Right lobe of liver (tissue), 6 donors: ENCODE measurements around the gene MAP4K4. TPM values are rescaled to one million over a fixed set of nuclear protein-coding genes. Genes with fewer than 3 reads are reported as not detected.

Experiments used
- ATAC-seq, 4 donors: fragments of 200-7000 bp; cut with Tn5 transposase; one replicate each; pipeline ENCODE4 v1.9.1; 2020; ENCODE audit warnings: mild to moderate bottlenecking in 4 of 4, moderate library complexity in 4 of 4
- DNase-seq, 3 donors: peaks; one replicate each; pipeline ENCODE4 v3.0.0-alpha.2; 2020
- H3K27ac ChIP-seq, 3 donors: fragments of 200-600 bp; one replicate each; pipeline ENCODE4 v1.8.0; 2022
- H3K27me3 ChIP-seq, 2 donors: fragments of 200-600 bp; one replicate each; pipeline ENCODE4 v1.8.0; 2022
- H3K36me3 ChIP-seq, 4 donors: fragments of 200-600 bp; sonication (generic) in 1 of 4; one replicate each; pipeline versions ENCODE4 v1.5.1 to v1.8.0; 2017 to 2022; ENCODE audit warnings: control low read depth in 1 of 4
- H3K4me1 ChIP-seq, 4 donors: fragments of 200-600 bp; sonication (generic) in 1 of 4; one replicate each; pipeline versions ENCODE4 v1.5.1 to v1.8.0; 2017 to 2022; ENCODE audit warnings: control low read depth in 1 of 4
- H3K4me3 ChIP-seq, 3 donors: fragments of 200-600 bp; one replicate each; pipeline ENCODE4 v1.8.0; 2022
- H3K9me3 ChIP-seq, 4 donors: fragments of 200-600 bp; sonication (generic) in 1 of 4; one replicate each; pipeline versions ENCODE4 v1.5.1 to v1.8.0; 2017 to 2022; ENCODE audit warnings: control low read depth in 1 of 4
- CTCF ChIP-seq, 4 donors: fragments of 200-600 bp in 3 of 4; fragments of 450-650 bp in 1 of 4; IDR thresholded peaks; one replicate each; pipeline versions ENCODE4 v1.5.1 to v1.8.0; 2016 to 2022; ENCODE audit warnings: antibody characterized with exemption in 4 of 4, mild to moderate bottlenecking in 2 of 4
- POLR2A ChIP-seq: fragments of 450-650 bp; IDR thresholded peaks from one replicate; pipeline ENCODE4 v1.6.1; 2017; ENCODE audit warnings: antibody characterized with exemption, mild to moderate bottlenecking
- WGBS: methylation state at CpG from one replicate; pipeline ENCODE4 v1.1.6; 2018; ENCODE audit warnings: low coverage, low lambda C conversion rate; ENCODE audit not compliant: insufficient coverage; ENCODE audit errors: missing lambda C conversion rate; 5-methylcytosine and 5-hydroxymethylcytosine counted together
- intact Hi-C, 2 donors: fragments of 100-400 bp; cut with DNase I; formaldehyde crosslinking; loops; one replicate each; pipeline versions ENCODE4 v1.11.2 to v1.14.1; 2022
- total RNA-seq, 6 experiments: library from RNA; depleted of rRNA in 2 of 6; stranded (reverse); fragments of >200 nt in 2 of 6; fragmentation: NEBNext Ultra II Directional in 3 of 6; extraction: Animal tissue kit (Norgen Biotek cat#: 25700) in 3 of 6; gene quantifications; one replicate each; pipeline versions ENCODE4 v1.1.0 to v1.2.4, GENCODE V29; 2016 to 2023
- donor health status: DM: no; HTN: yes; CAD: no.
- donor health status: DM: no; HTN: no; CAD: no.
- donor health status: DM: no; HTN: no; CAD: no.
- donor health status: DM: no; HTN: yes; CAD: no.
- donor health status: DM: no; HTN: yes; CAD: no.

The MAP4K4 gene
- total RNA-seq, 6 experiments from 2014 or later: 29.8 to 36.5 (median 31.1) TPM

GRCh38 chr2:101803128-101803527, 105.6 kb downstream of the MAP4K4 start:
- H3K27ac ChIP-seq: peak overlapping the region; percentile 29 to 74 (median 62)
- no peaks in the 10 kb centered on the region for H3K9me3 ChIP-seq
- peaks cover 0 to 49% (median 18%) of the 10 kb centered on the region in 4 donors for H3K4me1 ChIP-seq
- ATAC-seq (peak; percentile 18 to 76 (median 56)), DNase-seq (no peak)
- no peaks in the 10 kb centered on the region for H3K27me3 ChIP-seq
- no peak for TF ChIP-seq POLR2A
- TF ChIP-seq CTCF (IDR thresholded peaks at IDR 0.05): no peak
- no peak overlapping the region for H3K4me3 ChIP-seq
- WGBS: 40% methylated on average over 1 of the region's 1 CpG
- no peaks in the 10 kb centered on the region for H3K36me3 ChIP-seq
- intact Hi-C loops: no loop called here

GRCh38 chr2:101803945-101804696, 106.6 kb downstream of the MAP4K4 start:
- ATAC-seq (peak; percentile 80 to 91 (median 88)), DNase-seq (peak in 1 of 3 donors; percentile 73)
- Histone ChIP-seq H3K4me3 (no peak overlapping the region), H3K9me3 (no peaks in the 10 kb centered on the region), H3K27me3 (no peaks in the 10 kb centered on the region), H3K36me3 (no peaks in the 10 kb centered on the region), H3K27ac (peak overlapping the region; percentile 29 to 74 (median 62)), H3K4me1 (peaks cover 0 to 49% (median 18%) of the 10 kb centered on the region in 4 donors)
- TF ChIP-seq POLR2A (no peak), CTCF (IDR thresholded peaks at IDR 0.05) (no peak)
- WGBS: 26% methylated on average over 8 of the region's 8 CpGs
- intact Hi-C loops: no loop called here

GRCh38 chr2:101805152-101806088, 107.9 kb downstream of the MAP4K4 start:
- DNase-seq (peak in 1 of 3 donors; percentile 61), ATAC-seq (peak in 3 of 4 donors; percentile 21 to 53 (median 43))
- H3K36me3 ChIP-seq: no peaks in the 10 kb centered on the region
- H3K27me3 ChIP-seq: no peaks in the 10 kb centered on the region
- H3K9me3 ChIP-seq: no peaks in the 10 kb centered on the region
- intact Hi-C loops: no loop called here
- no peak for TF ChIP-seq POLR2A
- no peak for TF ChIP-seq CTCF (IDR thresholded peaks at IDR 0.05)
- WGBS: 35% methylated on average over 9 of the region's 9 CpGs
- H3K27ac ChIP-seq: peak overlapping the region in 1 of 3 donors; percentile 37
- H3K4me1 ChIP-seq: peaks cover 0 to 49% (median 18%) of the 10 kb centered on the region in 4 donors
- H3K4me3 ChIP-seq: no peak overlapping the region

- intact Hi-C loops: no loop called here
- TF ChIP-seq POLR2A (no peak), CTCF (IDR thresholded peaks at IDR 0.05) (no peak)
- DNase-seq: no peak
Measured at GRCh38 chr2:101806123-101806522, 108.6 kb downstream of the MAP4K4 start.

More at GRCh38 chr2:101806123-101806522, 108.6 kb downstream of the MAP4K4 start:
- H3K36me3 ChIP-seq: no peaks in the 10 kb centered on the region
- H3K9me3 ChIP-seq: no peaks in the 10 kb centered on the region
- H3K4me1 ChIP-seq: peaks cover 0 to 49% (median 18%) of the 10 kb centered on the region in 4 donors
- H3K4me3 ChIP-seq: no peak overlapping the region
- ATAC-seq: no peak
- no peaks in the 10 kb centered on the region for H3K27me3 ChIP-seq
- WGBS: 48% methylated on average over 5 of the region's 5 CpGs
- peak overlapping the region in 1 of 3 donors; percentile 37 for H3K27ac ChIP-seq
